Breast epithelium (tissue), 4 donors: ENCODE results near the gene TTC28. TPM values are rescaled to one million over a fixed set of nuclear protein-coding genes. Genes with fewer than 3 reads are reported as not detected.

Experiments
- DNase-seq, 2 donors: peaks; one replicate each; pipeline ENCODE4 v3.0.0-alpha.2; 2019; ENCODE audit warnings: low spot score in 2 of 2
- H3K27ac ChIP-seq, 2 donors: fragments of 200-600 bp; sonication (generic) in 1 of 2; one replicate each; pipeline ENCODE4 v1.5.1; 2016 to 2019; ENCODE audit warnings: mild to moderate bottlenecking in 1 of 2
- H3K27me3 ChIP-seq, 2 donors: fragments of 200-600 bp; sonication (generic) in 1 of 2; one replicate each; pipeline versions ENCODE4 v1.5.1 to v1.6.0; 2017 to 2019; ENCODE audit warnings: control low read depth in 1 of 2, mild to moderate bottlenecking in 1 of 2
- H3K36me3 ChIP-seq: fragments of 200-600 bp; one replicate; pipeline ENCODE4 v1.5.1; 2019
- H3K4me1 ChIP-seq, 2 donors: fragments of 200-600 bp; sonication (generic); one replicate each; pipeline ENCODE4 v1.5.1; 2016 to 2019; ENCODE audit warnings: control low read depth in 1 of 2
- H3K4me3 ChIP-seq, 3 donors: fragments of 200-600 bp; sonication (generic); 1 replicate in 2 of 3; 2 replicates in 1 of 3; pipeline ENCODE4 v1.5.1; 2016 to 2019; ENCODE audit warnings: mild to moderate bottlenecking in 3 of 3, moderate library complexity in 2 of 3
- H3K9me3 ChIP-seq, 2 donors: fragments of 200-600 bp; sonication (generic) in 1 of 2; one replicate each; pipeline ENCODE4 v1.5.1; 2016 to 2019; ENCODE audit warnings: control low read depth in 1 of 2
- POLR2A ChIP-seq: fragments of 450-650 bp; IDR thresholded peaks from one replicate; pipeline ENCODE4 v1.6.1; 2016; ENCODE audit warnings: antibody characterized with exemption, mild to moderate bottlenecking, moderate library complexity
- POLR2AphosphoS5 ChIP-seq, 3 donors: sonication (generic); formaldehyde crosslinking; IDR thresholded peaks; one replicate each; pipeline ENCODE4 v1.6.1; 2017; ENCODE audit warnings: antibody characterized with exemption in 3 of 3
- intact Hi-C: fragments of 100-400 bp; cut with DNase I; formaldehyde crosslinking; loops from one replicate; pipeline ENCODE4 v1.15.1; 2023; ENCODE audit warnings: low total_unique reads
- total RNA-seq, 3 donors: library from RNA; depleted of rRNA; stranded (reverse); fragments of >200 nt; gene quantifications; one replicate each; pipeline ENCODE4 v1.1.0, GENCODE V29; 2016
- TF ChIP-seq, protein P1 (sequence below), 3 donors: fragments of 450-650 bp; IDR thresholded peaks; one replicate each; pipeline ENCODE4 v1.5.1; 2016 to 2017; ENCODE audit warnings: antibody characterized with exemption in 3 of 3, mild to moderate bottlenecking in 3 of 3, moderate library complexity in 3 of 3

Gene TTC28
- total RNA-seq, 3 donors from 2014 or later: 33.5 to 43.3 (median 40.2) TPM

DNA sequence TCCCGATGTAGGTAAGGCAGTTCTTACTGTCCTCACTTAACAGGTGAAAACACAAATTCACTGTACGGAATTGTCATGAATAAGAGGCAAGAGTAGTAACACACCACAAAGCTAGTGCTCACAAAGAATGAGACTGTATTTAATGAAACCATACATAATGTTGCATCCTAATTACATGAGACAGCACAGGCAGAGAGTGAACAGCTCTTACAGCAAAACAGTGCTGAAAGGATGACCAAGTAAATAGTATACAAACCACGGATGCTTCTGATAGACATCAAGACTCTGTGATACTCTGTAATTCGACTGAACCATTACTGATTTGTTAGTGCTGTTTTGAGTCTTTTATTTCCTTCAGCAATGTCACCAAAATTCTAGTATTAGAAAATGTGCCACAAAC lies 282.3 kb downstream of the TTC28 start:
- TF ChIP-seq, protein P1, sequence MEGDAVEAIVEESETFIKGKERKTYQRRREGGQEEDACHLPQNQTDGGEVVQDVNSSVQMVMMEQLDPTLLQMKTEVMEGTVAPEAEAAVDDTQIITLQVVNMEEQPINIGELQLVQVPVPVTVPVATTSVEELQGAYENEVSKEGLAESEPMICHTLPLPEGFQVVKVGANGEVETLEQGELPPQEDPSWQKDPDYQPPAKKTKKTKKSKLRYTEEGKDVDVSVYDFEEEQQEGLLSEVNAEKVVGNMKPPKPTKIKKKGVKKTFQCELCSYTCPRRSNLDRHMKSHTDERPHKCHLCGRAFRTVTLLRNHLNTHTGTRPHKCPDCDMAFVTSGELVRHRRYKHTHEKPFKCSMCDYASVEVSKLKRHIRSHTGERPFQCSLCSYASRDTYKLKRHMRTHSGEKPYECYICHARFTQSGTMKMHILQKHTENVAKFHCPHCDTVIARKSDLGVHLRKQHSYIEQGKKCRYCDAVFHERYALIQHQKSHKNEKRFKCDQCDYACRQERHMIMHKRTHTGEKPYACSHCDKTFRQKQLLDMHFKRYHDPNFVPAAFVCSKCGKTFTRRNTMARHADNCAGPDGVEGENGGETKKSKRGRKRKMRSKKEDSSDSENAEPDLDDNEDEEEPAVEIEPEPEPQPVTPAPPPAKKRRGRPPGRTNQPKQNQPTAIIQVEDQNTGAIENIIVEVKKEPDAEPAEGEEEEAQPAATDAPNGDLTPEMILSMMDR (IDR thresholded peaks at IDR 0.05): no peak
- TF ChIP-seq POLR2AphosphoS5 (IDR thresholded peaks at IDR 0.05): no peak
- no peak for TF ChIP-seq POLR2A
- no peaks in the 10 kb centered on the region for H3K9me3 ChIP-seq
- H3K4me3 ChIP-seq: no peak overlapping the region
- no peaks in the 10 kb centered on the region for H3K27me3 ChIP-seq
- intact Hi-C loops: no loop called here
- no peak overlapping the region for H3K27ac ChIP-seq
- no peaks in the 10 kb centered on the region for H3K36me3 ChIP-seq
- H3K4me1 ChIP-seq: no peaks in the 10 kb centered on the region
- DNase-seq: no peak

DNA sequence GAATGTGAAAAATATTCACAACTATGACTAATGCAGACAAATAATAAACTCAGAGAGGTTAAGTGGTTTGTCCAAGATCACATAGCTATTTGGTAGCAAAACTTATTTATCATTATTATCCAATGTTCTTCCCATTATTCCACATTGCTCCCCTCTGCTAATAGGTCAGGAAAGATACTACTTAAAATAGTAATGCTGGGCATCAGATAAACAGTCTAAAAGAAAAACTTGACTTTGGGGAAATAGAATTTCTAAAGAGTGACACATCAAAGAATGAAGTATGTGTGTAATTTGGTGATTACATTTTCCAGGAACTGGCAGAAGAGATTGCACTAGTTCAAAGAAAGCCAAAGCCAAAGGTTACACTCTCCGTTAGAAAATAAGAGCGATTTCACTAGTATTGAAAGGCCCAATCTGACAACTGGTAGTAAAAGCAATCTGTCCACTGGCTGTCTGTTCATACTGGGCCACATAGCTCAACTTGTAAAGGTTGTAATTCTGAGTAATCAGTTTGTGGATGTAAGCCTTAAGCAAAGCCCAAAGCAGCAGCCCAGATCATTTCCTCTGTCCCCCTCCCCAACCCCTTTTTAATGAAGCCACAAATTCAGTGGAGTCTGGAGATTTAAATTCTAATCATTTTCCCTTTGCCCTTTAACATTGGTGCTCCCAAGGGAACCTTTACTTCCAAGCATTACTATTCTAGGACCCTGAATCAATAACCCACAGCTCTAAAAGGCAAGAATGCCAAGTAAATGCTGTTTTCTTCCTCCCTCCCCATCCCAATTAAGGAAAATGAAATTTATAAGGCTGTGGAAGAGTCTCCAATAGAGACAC lies 283.5 kb downstream of the TTC28 start:
- no peaks in the 10 kb centered on the region for H3K9me3 ChIP-seq
- DNase-seq: no peak
- H3K27ac ChIP-seq: no peak overlapping the region
- intact Hi-C loops: no loop called here
- H3K27me3 ChIP-seq: no peaks in the 10 kb centered on the region
- no peak overlapping the region for H3K4me3 ChIP-seq
- H3K36me3 ChIP-seq: no peaks in the 10 kb centered on the region
- TF ChIP-seq, protein P1 (IDR thresholded peaks at IDR 0.05): no peak
- TF ChIP-seq POLR2AphosphoS5 (IDR thresholded peaks at IDR 0.05) (no peak), POLR2A (no peak)
- no peaks in the 10 kb centered on the region for H3K4me1 ChIP-seq

DNA sequence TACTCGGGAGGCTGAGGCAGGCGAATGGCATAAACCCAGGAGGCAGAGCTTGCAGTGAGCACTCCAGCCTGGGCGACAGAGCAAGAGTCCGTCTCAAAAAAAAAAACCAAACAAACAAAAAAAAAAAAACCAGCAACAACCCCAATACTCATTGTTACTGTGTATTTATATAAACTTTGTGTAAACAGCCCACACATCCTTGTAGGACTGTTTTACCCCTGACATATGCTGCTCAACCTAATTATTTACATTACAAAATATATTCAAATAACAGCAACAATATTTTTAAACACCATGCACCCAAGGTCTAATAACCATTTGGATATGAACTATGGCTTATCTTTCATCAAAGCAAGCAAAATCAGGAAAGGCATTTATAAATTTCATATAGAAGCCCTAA lies 284.1 kb downstream of the TTC28 start:
- intact Hi-C loops: no loop called here
- Histone ChIP-seq H3K4me3 (no peak overlapping the region), H3K9me3 (no peaks in the 10 kb centered on the region), H3K36me3 (no peaks in the 10 kb centered on the region), H3K4me1 (no peaks in the 10 kb centered on the region), H3K27me3 (no peaks in the 10 kb centered on the region), H3K27ac (no peak overlapping the region)
- TF ChIP-seq, protein P1 (IDR thresholded peaks at IDR 0.05): no peak
- DNase-seq: no peak

DNA sequence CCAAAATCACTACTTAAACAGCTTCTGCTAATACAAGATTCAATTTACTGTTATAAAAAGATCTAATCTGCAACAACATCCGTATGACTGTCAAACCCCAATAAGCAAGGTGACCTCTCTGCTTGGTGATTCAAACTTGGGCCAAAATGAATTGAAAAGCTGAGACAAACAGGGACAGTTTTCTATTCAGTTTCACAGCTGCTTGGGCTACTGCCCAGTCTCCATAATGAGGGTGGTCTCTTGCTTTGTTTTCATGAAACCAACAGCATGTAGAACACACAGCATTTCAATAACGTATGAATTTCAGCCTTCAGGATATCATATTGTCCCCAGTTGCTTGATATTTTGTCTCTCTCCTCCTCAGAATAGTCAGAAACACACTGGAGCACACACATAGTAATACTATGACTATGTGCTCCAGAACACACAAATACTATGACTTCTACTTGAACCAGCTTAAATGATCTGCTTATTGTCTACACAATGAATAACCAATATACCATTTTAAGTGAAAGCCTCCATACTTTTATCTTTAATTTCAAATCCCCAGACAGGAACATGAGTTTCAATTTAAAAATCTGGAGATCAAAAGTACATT lies 285.0 kb downstream of the TTC28 start:
- no peak for TF ChIP-seq POLR2A
- TF ChIP-seq, protein P1 (IDR thresholded peaks at IDR 0.05): no peak
- no peak for TF ChIP-seq POLR2AphosphoS5 (IDR thresholded peaks at IDR 0.05)
- H3K27me3 ChIP-seq: no peaks in the 10 kb centered on the region
- intact Hi-C loops: no loop called here
- H3K4me1 ChIP-seq: no peaks in the 10 kb centered on the region
- no peak overlapping the region for H3K4me3 ChIP-seq
- no peak overlapping the region for H3K27ac ChIP-seq
- DNase-seq: no peak
- no peaks in the 10 kb centered on the region for H3K36me3 ChIP-seq
- H3K9me3 ChIP-seq: no peaks in the 10 kb centered on the region

DNA sequence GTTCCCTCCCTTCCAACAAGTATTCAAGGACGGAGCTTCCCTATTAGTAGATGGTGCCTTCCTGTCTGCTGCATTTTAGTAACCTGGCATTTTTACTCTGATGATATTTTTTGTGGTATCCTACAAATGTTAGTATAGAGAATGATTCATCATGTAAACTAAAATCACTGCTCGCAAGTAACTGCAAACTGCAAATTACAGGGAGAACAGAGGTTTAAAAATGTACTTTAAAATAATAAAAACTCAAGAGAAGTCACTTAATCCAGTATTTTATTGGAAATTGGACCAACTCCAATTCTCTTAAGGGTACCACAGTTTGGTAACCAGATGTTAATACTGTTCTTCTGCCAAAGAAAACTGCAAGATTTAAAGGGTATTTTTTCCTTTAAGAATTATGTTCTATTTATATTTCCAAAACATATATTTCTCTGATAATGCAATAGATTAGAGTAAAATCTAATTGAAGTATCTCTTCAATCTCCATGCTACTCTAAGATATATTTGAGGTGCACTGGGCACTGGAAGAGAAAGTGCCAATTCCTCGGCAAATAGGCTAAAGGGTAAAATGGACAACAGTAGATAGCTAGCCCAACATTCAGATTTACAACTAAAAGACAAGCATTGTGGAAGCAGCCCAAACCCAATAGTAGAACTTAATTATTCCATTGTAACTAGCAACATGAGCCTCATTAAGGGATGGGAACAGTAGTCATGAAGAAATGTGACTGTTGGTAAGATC lies 298.0 kb downstream of the TTC28 start:
- H3K4me1 ChIP-seq: no peaks in the 10 kb centered on the region
- intact Hi-C loops: no loop called here
- TF ChIP-seq POLR2A (no peak), POLR2AphosphoS5 (IDR thresholded peaks at IDR 0.05) (no peak)
- TF ChIP-seq, protein P1 (IDR thresholded peaks at IDR 0.05): no peak
- H3K9me3 ChIP-seq: no peaks in the 10 kb centered on the region
- no peaks in the 10 kb centered on the region for H3K27me3 ChIP-seq
- no peak overlapping the region for H3K27ac ChIP-seq
- H3K4me3 ChIP-seq: no peak overlapping the region
- no peaks in the 10 kb centered on the region for H3K36me3 ChIP-seq
- DNase-seq: no peak
